ENCODE data around the gene NFATC3. TPM values are rescaled to one million over a fixed set of nuclear protein-coding genes. Genes with fewer than 3 reads are reported as not detected.
"Not testable (repeated sequence)": the region's sequence is repeated elsewhere in the genome, so short reads cannot be mapped to it uniquely, and the experiment has no call there.

Gene NFATC3
- total RNA-seq, 4 donors from 2014 or later: 39.5 to 54.5 (median 45.6) TPM

GRCh38 chr16:68089067-68089466 lies 3.9 kb downstream of the NFATC3 start:
- no peak for TF ChIP-seq CTCF (IDR thresholded peaks at IDR 0.05)
- DNase-seq (ENCODE audit: low spot score): no peak
- ATAC-seq (ENCODE audit: low FRiP score): no peak

GRCh38 chr16:68090130-68090529 lies 5.0 kb downstream of the NFATC3 start:
- DNase-seq (ENCODE audit: low spot score) (no peak), ATAC-seq (ENCODE audit: low FRiP score) (no peak)
- TF ChIP-seq CTCF (IDR thresholded peaks at IDR 0.05): no peak

DNA sequence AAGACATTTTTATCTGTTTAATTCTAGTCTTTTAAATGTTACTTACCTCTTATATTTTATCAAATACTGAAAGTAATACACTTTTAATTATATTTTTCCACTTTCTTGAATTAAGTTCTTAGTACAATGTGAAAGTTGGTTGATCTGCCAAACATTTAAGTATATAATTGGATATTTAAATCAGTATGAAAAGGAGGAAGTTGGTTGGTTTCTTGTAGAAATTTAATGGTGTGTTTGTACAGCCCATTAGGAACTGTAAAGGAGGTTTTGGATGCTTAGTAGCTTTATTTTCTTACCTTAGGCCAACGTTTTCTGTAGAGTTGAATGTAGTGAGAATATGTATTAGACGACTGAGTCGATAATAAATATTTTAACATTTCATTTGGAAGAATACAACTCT lies 5.4 kb downstream of the NFATC3 start:
- ATAC-seq (ENCODE audit: low FRiP score) (no peak), DNase-seq (ENCODE audit: low spot score) (no peak)
- no peak for TF ChIP-seq CTCF (IDR thresholded peaks at IDR 0.05)

DNA sequence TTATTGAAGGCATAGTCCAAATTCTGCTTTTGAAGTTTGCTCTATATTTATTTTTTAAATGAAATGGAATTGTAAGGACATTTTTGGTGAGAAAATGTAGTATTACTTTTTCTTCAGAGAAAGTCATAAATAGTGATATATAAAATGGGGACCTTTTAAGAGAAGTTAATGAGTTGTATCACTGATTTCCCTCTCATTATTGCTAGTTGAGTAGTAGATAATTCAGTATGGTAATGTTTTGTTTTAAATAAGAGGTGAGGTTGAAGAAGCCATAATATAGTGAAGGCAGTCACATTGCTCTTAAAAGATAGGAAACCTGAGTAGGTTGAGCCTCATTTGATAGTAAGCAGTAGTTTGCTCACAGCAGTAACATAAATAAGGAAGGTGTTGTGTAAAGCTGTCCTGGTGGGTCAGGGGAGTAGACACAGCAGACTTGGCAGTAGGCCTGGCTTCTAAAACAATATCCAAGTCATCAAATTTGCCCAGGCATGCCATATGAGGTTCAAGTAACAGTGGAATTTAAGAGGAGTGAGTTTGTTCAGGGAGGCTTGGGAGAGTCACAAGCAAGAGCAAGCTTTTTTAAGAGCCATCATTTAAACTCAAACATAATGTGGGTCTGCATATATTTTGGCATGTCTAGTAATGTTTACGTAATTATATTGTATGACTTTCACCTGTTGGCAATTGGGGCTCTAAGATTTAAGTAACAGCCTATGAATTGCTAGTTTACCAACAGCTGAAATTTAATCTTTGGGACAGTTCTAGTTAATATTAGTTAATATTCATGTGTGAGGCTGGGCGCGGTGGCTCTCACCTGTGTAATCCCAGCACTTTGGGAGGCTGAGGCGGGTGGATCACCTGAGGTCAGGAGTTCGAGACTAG lies 6.5 kb downstream of the NFATC3 start:
- TF ChIP-seq CTCF (IDR thresholded peaks at IDR 0.05): no peak
- ATAC-seq (ENCODE audit: low FRiP score): no peak

GRCh38 chr16:68092275-68092674 lies 7.1 kb downstream of the NFATC3 start:
- DNase-seq (ENCODE audit: low spot score); ATAC-seq (ENCODE audit: low FRiP score): not testable (repeated sequence)

More for the DNA sequence above, 6.5 kb downstream of the NFATC3 start:
- DNase-seq (ENCODE audit: low spot score): no peak

DNA sequence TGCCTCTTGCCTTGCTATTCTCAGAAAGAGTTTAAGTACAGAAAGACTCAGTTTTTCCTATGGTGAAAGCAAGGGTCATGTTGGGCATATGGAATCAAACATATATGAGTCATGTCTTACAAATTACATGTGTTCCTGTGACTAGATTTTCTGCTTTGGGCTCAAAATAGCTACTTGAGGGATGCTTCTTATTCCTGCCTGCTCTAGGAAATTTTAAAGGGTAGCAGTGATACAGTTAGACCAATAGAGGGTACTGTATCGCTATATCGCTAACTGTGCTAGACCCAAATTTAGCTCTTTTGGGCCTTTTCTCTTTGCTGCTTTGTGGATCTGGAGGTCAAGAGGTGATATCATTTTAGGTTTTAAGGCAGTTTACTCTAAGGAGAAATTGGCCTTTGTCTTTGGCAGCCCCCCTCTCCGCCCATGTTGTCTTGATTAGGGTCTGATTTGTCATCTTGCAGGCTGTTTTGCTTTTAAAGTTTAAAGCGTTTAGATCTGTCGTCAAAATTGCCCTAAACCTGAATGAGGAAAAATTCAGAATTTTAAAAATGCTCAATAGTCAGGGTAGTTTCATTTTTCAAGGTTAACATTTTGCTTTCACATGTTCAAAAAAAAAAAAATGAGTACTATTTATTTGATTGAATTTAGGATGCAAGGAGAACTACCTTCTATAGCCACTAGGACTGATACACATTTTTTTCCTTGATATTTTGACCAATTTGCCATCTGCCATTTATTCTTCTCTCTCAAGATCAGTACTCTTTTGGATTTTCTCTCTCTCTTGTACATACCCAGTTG lies 8.8 kb downstream of the NFATC3 start:
- ATAC-seq (ENCODE audit: low FRiP score): no peak
- no peak for DNase-seq (ENCODE audit: low spot score)
- no peak for TF ChIP-seq CTCF (IDR thresholded peaks at IDR 0.05)

DNA sequence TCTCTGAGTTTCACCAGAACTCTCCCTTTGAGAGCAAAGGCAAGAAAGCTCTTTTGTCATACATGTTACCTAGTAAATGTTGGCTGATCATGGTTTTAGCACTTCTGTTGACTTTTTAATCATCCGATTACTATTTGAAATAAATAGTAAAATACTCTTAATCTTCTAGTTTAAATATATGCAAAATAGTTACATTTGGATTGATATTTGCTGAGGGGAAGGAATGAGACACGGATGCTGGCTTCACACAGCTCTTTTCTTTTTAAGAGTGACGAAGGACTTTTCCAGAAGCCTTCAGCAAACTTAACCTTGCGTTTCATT lies 9.4 kb downstream of the NFATC3 start:
- DNase-seq (ENCODE audit: low spot score) (no peak), ATAC-seq (ENCODE audit: low FRiP score) (no peak)
- no peak for TF ChIP-seq CTCF (IDR thresholded peaks at IDR 0.05)

All from omental fat pad (tissue), 4 donors.